VCaP (cell line): ENCODE results near the gene NR2C1.
"Not testable (repeated sequence)": the region's sequence is repeated elsewhere in the genome, so short reads cannot be mapped to it uniquely, and the experiment has no call there.

Experiments
- H3K27ac ChIP-seq: fragments of 450-650 bp; 2 replicates; pipeline ENCODE4 v1.5.1; 2017
- TF ChIP-seq, protein P1 (sequence below): fragments of 450-650 bp; conservative IDR thresholded peaks from 2 replicates; pipeline ENCODE4 v1.5.1; 2017; ENCODE audit warnings: mild to moderate bottlenecking, moderate library complexity

The NR2C1 gene

DNA sequence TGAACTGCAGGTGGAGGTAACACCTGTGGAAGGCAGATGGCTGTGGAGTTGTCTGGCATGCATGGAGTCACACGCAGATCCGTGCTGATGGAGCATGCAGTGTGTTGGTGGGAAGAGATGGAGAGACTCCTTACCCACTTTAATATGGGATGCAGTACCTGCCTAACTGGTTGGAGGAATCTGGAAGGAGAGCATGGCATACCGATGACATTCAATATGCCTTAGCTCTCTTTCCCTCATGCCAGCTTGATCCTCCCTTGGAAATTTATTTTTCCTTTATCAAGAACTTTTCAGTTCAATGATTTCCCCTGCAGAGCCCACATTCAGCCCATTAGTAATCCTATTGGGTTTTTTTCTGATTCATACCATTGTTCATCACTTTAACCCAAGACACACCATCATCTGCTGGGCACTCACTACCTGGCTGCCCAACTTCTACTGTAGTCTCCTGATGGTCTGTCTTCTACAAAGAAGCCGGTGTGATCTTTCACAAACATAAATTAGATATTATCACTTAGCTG lies 25.9 kb upstream of the NR2C1 start:
- TF ChIP-seq, protein P1, sequence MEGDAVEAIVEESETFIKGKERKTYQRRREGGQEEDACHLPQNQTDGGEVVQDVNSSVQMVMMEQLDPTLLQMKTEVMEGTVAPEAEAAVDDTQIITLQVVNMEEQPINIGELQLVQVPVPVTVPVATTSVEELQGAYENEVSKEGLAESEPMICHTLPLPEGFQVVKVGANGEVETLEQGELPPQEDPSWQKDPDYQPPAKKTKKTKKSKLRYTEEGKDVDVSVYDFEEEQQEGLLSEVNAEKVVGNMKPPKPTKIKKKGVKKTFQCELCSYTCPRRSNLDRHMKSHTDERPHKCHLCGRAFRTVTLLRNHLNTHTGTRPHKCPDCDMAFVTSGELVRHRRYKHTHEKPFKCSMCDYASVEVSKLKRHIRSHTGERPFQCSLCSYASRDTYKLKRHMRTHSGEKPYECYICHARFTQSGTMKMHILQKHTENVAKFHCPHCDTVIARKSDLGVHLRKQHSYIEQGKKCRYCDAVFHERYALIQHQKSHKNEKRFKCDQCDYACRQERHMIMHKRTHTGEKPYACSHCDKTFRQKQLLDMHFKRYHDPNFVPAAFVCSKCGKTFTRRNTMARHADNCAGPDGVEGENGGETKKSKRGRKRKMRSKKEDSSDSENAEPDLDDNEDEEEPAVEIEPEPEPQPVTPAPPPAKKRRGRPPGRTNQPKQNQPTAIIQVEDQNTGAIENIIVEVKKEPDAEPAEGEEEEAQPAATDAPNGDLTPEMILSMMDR: no peak
- H3K27ac ChIP-seq: no peak overlapping the region

DNA sequence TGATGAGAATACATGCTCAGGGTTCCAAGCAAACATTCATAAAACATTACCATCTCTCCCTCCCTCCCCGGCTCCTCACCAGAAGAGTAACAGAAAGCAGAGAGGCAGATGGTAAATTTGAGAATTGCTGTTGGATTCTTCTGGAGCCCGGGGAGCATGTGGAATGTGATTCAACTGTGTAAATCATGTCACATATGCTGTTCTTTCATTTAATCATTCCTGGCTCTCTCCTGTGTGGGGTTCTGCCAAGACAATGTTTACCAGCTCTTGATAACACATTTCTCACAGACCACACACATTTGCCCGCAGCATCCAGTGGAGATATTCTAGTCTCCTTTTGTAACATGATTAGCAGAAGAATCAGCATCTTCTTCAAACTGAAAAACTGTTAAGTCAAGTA lies 23.4 kb upstream of the NR2C1 start:
- peak overlapping the region; percentile 33 for H3K27ac ChIP-seq

DNA sequence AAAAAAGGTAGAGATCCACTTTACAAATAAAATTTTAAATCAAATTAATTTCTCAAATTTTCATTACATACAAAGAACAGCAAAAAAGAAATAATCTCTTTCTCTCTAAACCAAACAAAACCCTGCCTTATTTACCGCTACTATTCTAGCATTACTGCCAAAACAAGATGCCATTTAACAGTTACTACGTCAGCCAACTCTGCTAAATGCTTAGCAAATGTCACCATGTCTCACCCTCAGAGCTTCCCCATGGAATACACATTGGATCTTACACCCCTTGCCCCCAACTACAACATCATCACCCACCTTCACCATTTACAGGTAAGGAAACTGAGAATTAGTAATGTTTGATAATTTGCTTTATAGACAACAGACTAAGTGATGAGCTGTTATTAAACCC lies 23.0 kb upstream of the NR2C1 start:
- H3K27ac ChIP-seq: peak overlapping the region; percentile 33
- TF ChIP-seq, protein P1: no peak

More for the DNA sequence above, 23.4 kb upstream of the NR2C1 start:
- TF ChIP-seq, protein P1: no peak

DNA sequence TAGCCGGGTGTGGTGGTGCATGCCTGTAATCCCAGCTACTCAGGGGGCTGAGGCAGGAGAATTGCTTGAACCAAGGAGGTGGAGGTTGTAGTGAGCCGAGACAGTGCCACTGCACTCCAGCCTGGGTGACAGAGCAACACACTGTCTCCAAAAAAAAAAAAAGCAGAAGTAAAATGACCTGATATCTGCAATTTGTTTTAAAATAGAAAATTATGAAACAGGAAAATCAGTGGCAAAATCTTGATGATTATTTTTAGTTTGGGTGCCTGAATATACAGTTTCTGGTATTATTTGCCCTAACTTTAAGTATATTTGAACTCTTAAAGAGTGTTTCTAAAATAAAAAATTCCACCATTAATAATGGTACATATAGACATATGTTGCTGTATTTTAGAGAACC lies 22.4 kb upstream of the NR2C1 start:
- not testable (repeated sequence) for H3K27ac ChIP-seq

DNA sequence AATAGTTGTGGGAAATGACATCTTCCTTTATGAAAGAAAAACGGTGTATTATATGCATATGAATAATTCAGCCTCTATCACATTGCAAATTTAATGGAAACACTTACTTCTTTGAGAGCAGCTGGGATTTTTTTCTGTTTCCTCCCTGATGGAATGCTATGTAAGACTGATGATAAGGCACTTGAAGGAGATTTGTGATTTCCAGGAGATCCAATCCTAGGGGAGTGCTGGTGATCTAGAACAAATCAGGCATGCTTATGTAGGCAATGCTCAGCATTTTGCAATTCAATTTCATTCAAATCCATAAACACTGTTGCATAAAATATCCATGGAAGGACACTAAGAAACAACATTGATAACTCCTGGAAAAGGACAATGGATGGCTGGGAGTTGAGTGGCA lies 16.0 kb upstream of the NR2C1 start:
- H3K27ac ChIP-seq: no peak overlapping the region
- TF ChIP-seq, protein P1: no peak

DNA sequence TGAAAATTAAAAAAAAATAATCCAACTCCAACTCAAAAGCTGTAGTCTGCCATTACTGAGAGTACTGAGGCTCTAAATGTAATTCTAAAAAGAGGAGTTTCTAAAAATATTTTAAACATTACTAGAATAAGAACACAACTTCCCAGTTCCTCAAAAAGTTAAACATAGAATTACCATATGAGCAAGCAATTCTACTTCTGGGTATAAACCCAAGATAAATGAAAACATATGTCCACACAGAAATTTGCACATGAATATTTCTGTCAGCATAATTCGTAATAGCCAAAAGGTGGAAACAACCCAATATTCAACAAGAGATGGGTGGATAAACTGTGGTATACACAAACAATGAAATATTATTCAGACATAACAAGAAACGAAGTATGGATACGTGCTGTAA lies 15.0 kb upstream of the NR2C1 start:
- TF ChIP-seq, protein P1: no peak
- H3K27ac ChIP-seq: no peak overlapping the region

DNA sequence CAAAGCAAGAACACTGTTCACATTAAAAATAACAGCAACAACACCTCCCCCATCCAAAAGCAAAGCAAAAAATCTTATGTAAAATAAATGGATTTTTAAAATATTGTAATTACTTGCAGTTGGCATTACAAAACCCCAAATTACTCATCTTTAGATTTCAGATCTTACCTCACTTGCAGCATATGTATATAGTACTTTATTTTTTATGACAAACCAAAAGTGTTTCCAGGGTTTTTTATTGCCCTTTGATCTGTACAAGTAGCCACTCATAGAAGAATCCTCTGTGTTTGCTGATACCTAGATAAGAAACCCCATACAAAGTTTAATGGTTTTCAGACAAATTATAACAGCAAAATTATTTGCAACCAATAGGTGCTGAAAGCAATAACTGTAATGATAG lies 12.2 kb upstream of the NR2C1 start:
- TF ChIP-seq, protein P1: no peak

DNA sequence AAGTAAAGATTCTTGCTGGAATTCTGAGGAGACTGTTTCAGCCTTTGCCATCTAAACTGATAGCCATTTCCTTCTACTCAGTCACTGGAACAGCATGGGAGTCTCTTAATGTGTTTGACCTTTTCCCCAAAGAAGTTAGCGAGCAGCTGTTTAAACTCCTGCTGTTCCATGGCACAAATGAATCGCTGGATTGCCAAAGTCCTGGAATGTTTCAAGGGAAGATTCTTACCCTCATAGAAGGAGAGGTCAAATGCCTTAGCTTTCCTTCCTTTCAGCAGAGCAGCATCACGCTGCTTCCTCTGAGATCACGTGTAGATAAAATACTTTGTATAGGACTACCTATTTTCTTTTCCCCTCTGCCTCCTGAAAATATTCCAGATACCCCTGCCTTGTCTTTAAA lies 10.5 kb upstream of the NR2C1 start:
- H3K27ac ChIP-seq: peak overlapping the region; percentile 43
- TF ChIP-seq, protein P1: no peak

More for the DNA sequence above, 12.2 kb upstream of the NR2C1 start:
- H3K27ac ChIP-seq: no peak overlapping the region
